Heart right ventricle (tissue), 16 donors: ENCODE data around the gene PCBP3. TPM values are rescaled to one million over a fixed set of nuclear protein-coding genes. Genes with fewer than 3 reads are reported as not detected.

Experiments
- ATAC-seq, 8 donors: fragments of 200-7000 bp; cut with Tn5 transposase; one replicate each; pipeline ENCODE4 v1.9.1; 2020; ENCODE audit warnings: mild to moderate bottlenecking in 8 of 8, moderate library complexity in 8 of 8, moderate number of reproducible peaks in 1 of 8
- DNase-seq, 2 donors: peaks; one replicate each; pipeline ENCODE4 v3.0.0-alpha.2; 2020
- H3K27ac ChIP-seq, 10 donors: fragments of 200-600 bp; sonication (generic) in 2 of 10; one replicate each; pipeline versions ENCODE4 v1.5.0 to v1.8.0; 2020 to 2022; ENCODE audit warnings: mild to moderate bottlenecking in 3 of 10
- H3K27me3 ChIP-seq, 7 donors: fragments of 200-600 bp; one replicate each; pipeline ENCODE4 v1.8.0; 2021 to 2022; ENCODE audit warnings: mild to moderate bottlenecking in 2 of 7
- H3K36me3 ChIP-seq, 9 donors: fragments of 200-600 bp; sonication (generic) in 1 of 9; one replicate each; pipeline versions ENCODE4 v1.5.0 to v1.8.0; 2020 to 2022; ENCODE audit warnings: mild to moderate bottlenecking in 2 of 9
- H3K4me1 ChIP-seq, 9 donors: fragments of 200-600 bp; sonication (generic) in 1 of 9; one replicate each; pipeline versions ENCODE4 v1.5.0 to v1.8.0; 2020 to 2022; ENCODE audit warnings: mild to moderate bottlenecking in 4 of 9
- H3K4me3 ChIP-seq, 10 donors: fragments of 200-600 bp; sonication (generic) in 2 of 10; one replicate each; pipeline versions ENCODE4 v1.5.0 to v1.8.0; 2020 to 2022; ENCODE audit warnings: mild to moderate bottlenecking in 7 of 10, moderate library complexity in 2 of 10
- H3K9me3 ChIP-seq, 11 donors: fragments of 200-600 bp in 10 of 11; sonication (generic) in 2 of 11; one replicate each; pipeline versions ENCODE4 v1.5.0 to v1.8.0; 2013 to 2022; ENCODE audit warnings: mild to moderate bottlenecking in 2 of 11, control low read depth in 1 of 11, moderate library complexity in 1 of 11
- WGBS, 2 donors: extraction: QIAGEN DNeasy Blood & Tissue Kit; methylation state at CpG; one replicate each; pipeline ENCODE4 v1.1.7; 2013; ENCODE audit warnings: inconsistent platforms in 1 of 2; 5-methylcytosine and 5-hydroxymethylcytosine counted together
- intact Hi-C, 10 donors: fragments of 100-400 bp; cut with DNase I; formaldehyde crosslinking; loops; one replicate each; pipeline versions ENCODE4 v1.11.1 to v1.14.2; 2022
- polyA plus RNA-seq, 2 donors: library from polyadenylated mRNA; stranded (reverse); fragments of 200-250 nt; gene quantifications; one replicate each; pipeline ENCODE4 v1.2.3, GENCODE V29; 2013
- total RNA-seq, 10 donors: library from RNA; stranded (reverse); fragmentation: NEBNext Ultra II Directional in 3 of 10; extraction: Animal tissue kit (Norgen Biotek cat#: 25700) in 3 of 10; gene quantifications; one replicate each; pipeline versions ENCODE4 v1.2.1 to v1.2.4, GENCODE V29; 2021 to 2023
- TF ChIP-seq, protein P1 (sequence below), 9 donors: fragments of 200-600 bp; sonication (generic) in 2 of 9; IDR thresholded peaks; one replicate each; pipeline versions ENCODE4 v1.5.0 to v1.8.0; 2021 to 2022; ENCODE audit warnings: antibody characterized with exemption in 9 of 9, mild to moderate bottlenecking in 5 of 9, moderate library complexity in 1 of 9
- donor health status: Arrhythmogenic right ventricular cardiomyopathy.
- donor health status: ischemic (EF 13 %, LVEDD 7.1; RV severe dilation, severe dysfunction).
- donor health status: healthy with polysubstance abuse.
- donor health status: DM: no; HTN: yes; CAD: no.
- donor health status: DM: no; HTN: no; CAD: no.
- donor health status: ischemic (EF 25% LVEDD 6.9; RV normal size, moderate dysfunction).
- donor health status: ischemic (EF 25% LVEDD 5.7; RV mildly dilated, moderate dysfunction).
- donor health status: healthy.
- donor health status: DM: yes; HTN: yes; CAD: no.
- donor health status: Ischemic cardiomyopathy.
- donor health status: ischemic (EF 35%, LVEDD 5.7; RV mildly dilated, moderate dysfunction).
- donor health status: nonischemic (EF 11% LVEDD 7.7; RV severe dilation, severe dysfunction).
- donor health status: DM: yes; HTN: yes; CAD: no.
- donor health status: PGD.
- donor health status: ischemic (EF 29% LVEDD 5.4; RV normal size, mild dysfunction).
- donor health status: nonischemic (EF 23%, LVEDD 6.1; RV moderate dilation, normal function).

The PCBP3 gene
- total and polyA plus RNA-seq, 12 donors, result 0.25 to 11.3 (median 1.2) TPM

DNA sequence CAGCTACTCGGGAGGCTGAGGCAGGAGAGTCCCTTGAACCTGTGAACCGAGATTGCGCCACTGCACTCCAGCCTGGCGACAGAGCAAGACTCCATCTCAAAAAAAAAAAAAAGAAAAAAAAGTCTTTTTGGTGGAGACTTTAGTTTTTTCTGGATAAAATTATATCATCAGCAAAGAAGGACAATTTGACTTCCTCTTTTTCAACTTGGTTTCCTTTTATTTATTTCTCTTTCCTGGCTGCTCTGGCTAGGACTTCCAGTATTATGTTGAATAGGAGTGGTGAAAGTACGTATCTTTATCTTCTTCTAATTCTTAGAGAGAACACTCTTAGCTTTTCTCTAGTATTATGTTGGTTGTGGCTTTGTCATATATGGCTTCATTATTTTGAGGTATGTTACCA is 130.8 kb downstream of the PCBP3 start:
- no peaks in the 10 kb centered on the region for H3K36me3 ChIP-seq
- no peak overlapping the region for H3K27ac ChIP-seq
- DNase-seq, result no peak
- WGBS, 2 donors, result 82 to 87% methylated on average over 5 of the region's 5 CpGs
- H3K9me3 ChIP-seq, result peaks cover 0 to 45% (median 16%) of the 10 kb centered on the region in 11 donors
- no peaks in the 10 kb centered on the region for H3K4me1 ChIP-seq
- TF ChIP-seq, protein P1, sequence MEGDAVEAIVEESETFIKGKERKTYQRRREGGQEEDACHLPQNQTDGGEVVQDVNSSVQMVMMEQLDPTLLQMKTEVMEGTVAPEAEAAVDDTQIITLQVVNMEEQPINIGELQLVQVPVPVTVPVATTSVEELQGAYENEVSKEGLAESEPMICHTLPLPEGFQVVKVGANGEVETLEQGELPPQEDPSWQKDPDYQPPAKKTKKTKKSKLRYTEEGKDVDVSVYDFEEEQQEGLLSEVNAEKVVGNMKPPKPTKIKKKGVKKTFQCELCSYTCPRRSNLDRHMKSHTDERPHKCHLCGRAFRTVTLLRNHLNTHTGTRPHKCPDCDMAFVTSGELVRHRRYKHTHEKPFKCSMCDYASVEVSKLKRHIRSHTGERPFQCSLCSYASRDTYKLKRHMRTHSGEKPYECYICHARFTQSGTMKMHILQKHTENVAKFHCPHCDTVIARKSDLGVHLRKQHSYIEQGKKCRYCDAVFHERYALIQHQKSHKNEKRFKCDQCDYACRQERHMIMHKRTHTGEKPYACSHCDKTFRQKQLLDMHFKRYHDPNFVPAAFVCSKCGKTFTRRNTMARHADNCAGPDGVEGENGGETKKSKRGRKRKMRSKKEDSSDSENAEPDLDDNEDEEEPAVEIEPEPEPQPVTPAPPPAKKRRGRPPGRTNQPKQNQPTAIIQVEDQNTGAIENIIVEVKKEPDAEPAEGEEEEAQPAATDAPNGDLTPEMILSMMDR (IDR thresholded peaks at IDR 0.05), result no peak
- intact Hi-C loops, result no loop called here
- H3K4me3 ChIP-seq, result no peak overlapping the region
- peaks cover 0 to 3% (median 0%) of the 10 kb centered on the region in 7 donors for H3K27me3 ChIP-seq
- ATAC-seq, result no peak

DNA sequence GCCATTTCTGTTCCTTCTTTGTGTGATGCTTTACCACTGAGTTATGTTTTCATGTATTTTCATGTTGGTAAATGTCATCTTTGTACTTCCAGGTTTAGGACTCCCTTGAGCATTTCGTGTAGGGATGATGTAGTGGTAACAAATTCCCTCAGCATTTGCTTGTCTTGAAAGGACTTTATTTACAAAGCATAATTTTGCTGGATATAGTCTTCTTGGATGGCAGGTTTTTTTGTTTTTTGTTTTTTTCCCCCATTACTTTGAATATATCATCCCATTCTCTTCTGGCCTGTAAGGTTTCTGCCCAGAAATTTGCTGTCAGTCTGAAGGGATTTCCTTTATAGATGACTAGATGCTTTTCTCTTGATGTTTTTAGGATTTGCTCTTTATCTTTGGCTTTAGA is 133.4 kb downstream of the PCBP3 start:
- peaks cover 0 to 45% (median 16%) of the 10 kb centered on the region in 11 donors for H3K9me3 ChIP-seq
- TF ChIP-seq, protein P1 (IDR thresholded peaks at IDR 0.05), result no peak
- peaks cover 0 to 3% (median 0%) of the 10 kb centered on the region in 7 donors for H3K27me3 ChIP-seq
- no peaks in the 10 kb centered on the region for H3K36me3 ChIP-seq
- intact Hi-C loops, result no loop called here
- H3K4me3 ChIP-seq, result no peak overlapping the region
- DNase-seq (no peak), ATAC-seq (no peak)
- H3K4me1 ChIP-seq, result no peaks in the 10 kb centered on the region
- H3K27ac ChIP-seq, result no peak overlapping the region
- 82 to 93% methylated on average over 1 of the region's 1 CpG for WGBS, 2 donors

DNA sequence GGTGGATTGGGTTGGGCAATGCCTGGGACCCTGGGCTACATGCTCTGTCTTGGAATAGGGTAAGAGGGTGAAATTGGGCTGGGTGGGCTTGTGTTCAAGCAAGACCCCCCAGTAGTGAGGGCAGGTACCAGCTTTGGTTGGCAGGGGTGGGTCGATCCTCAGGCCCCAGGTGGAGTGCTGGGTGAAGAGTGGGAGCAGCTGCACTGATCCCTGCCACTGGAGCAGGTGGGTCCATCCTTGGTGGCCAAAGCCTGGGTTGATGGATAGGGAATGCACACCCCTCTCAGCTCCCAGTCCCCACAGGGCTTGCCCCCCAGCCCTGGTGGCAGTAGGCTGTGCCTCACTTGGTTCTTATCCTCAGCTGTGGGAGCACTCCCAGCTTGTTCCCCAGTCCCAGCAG is 135.2 kb downstream of the PCBP3 start:
- H3K27ac ChIP-seq, result no peak overlapping the region
- no peaks in the 10 kb centered on the region for H3K4me1 ChIP-seq
- H3K4me3 ChIP-seq, result no peak overlapping the region
- 88% methylated on average over 1 of the region's 1 CpG for WGBS, 2 donors
- DNase-seq, result no peak
- intact Hi-C loops, result no loop called here
- no peak for ATAC-seq
- H3K9me3 ChIP-seq, result peaks cover 0 to 33% (median 15%) of the 10 kb centered on the region in 11 donors
- TF ChIP-seq, protein P1 (IDR thresholded peaks at IDR 0.05), result no peak
- H3K36me3 ChIP-seq, result no peaks in the 10 kb centered on the region
- peaks cover 0 to 3% (median 0%) of the 10 kb centered on the region in 7 donors for H3K27me3 ChIP-seq

DNA sequence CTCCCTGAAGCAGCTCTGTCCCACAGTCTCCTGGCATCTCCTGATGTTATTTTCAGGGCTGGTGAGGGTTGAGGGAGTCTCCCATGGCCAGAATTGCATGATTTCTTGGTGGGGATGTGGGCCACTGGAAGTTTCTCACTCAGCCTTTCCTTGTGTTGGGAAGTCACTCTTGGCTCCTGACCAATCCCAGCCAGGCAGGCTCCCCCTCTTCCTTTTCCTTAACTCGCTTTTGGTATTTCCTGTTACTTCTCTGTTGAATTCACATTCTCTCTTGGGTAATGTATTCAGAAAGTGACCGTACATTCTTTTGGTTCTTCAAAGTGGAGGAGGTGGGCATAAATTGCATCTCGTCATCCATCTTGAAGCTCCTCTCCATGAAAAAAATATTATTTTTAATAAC is 135.7 kb downstream of the PCBP3 start:
- peaks cover 0 to 3% (median 0%) of the 10 kb centered on the region in 7 donors for H3K27me3 ChIP-seq
- intact Hi-C loops, result no loop called here
- 52 to 54% methylated on average over 3 of the region's 3 CpGs for WGBS, 2 donors
- peaks cover 0 to 28% (median 15%) of the 10 kb centered on the region in 11 donors for H3K9me3 ChIP-seq
- H3K4me1 ChIP-seq, result no peaks in the 10 kb centered on the region
- TF ChIP-seq, protein P1 (IDR thresholded peaks at IDR 0.05), result no peak
- H3K4me3 ChIP-seq, result no peak overlapping the region
- ATAC-seq (no peak), DNase-seq (no peak)
- no peaks in the 10 kb centered on the region for H3K36me3 ChIP-seq
- H3K27ac ChIP-seq, result no peak overlapping the region
